HepG2 (cell line): ENCODE measurements around the gene TMEFF2. TPM values are rescaled to one million over a fixed set of nuclear protein-coding genes. Genes with fewer than 3 reads are reported as not detected.
A peak's percentile ranks its signal among the peaks of the same experiment; 100 is the strongest.

Experiments
- CHD4 ChIP-seq: fragments of 200-600 bp; sonication (generic); IDR thresholded peaks from 2 replicates; pipeline ENCODE4 v1.7.0; 2017; ENCODE audit warnings: mild to moderate bottlenecking, low read length, borderline replicate concordance
- CREM ChIP-seq, 2 experiments: sonication (generic) in 1 of 2; formaldehyde crosslinking in 1 of 2; IDR thresholded peaks; 2 replicates each; pipeline versions ENCODE4 v1.4.0 to v1.6.1; 2016 to 2020; ENCODE audit warnings: antibody characterized with exemption in 1 of 2, mild to moderate bottlenecking in 1 of 2, missing genetic modification reagents in 1 of 2
- DMTF1 ChIP-seq: sonication (generic); formaldehyde crosslinking; IDR thresholded peaks from 2 replicates; pipeline ENCODE4 v1.4.0; 2020; ENCODE audit warnings: mild to moderate bottlenecking, missing genetic modification reagents
- EED ChIP-seq: sonication (generic); formaldehyde crosslinking; IDR thresholded peaks from 2 replicates; pipeline ENCODE4 v1.5.0; 2020; ENCODE audit warnings: mild to moderate bottlenecking, missing genetic modification reagents
- GATAD2A ChIP-seq: IDR thresholded peaks from 2 replicates; pipeline ENCODE4 v1.6.1; 2016
- IKZF1 ChIP-seq: fragments of 450-650 bp; IDR thresholded peaks from 2 replicates; pipeline ENCODE4 v1.7.1; 2016
- KLF16 ChIP-seq, 2 experiments: sonication (generic) in 1 of 2; formaldehyde crosslinking in 1 of 2; IDR thresholded peaks; 2 replicates each; pipeline versions ENCODE4 v1.6.1 to v1.8.0; 2016 to 2023; ENCODE audit warnings: missing genetic modification reagents in 2 of 2, missing compliant biosample characterization in 1 of 2
- NFKBIZ ChIP-seq: IDR thresholded peaks from 2 replicates; pipeline ENCODE4 v1.6.1; 2018; ENCODE audit warnings: missing genetic modification reagents, missing compliant biosample characterization
- NR2F6 ChIP-seq, 2 experiments: IDR thresholded peaks; 2 replicates each; pipeline ENCODE4 v1.6.1; 2016; ENCODE audit warnings: antibody characterized with exemption in 1 of 2, mild to moderate bottlenecking in 1 of 2
- POGZ ChIP-seq: sonication (generic); formaldehyde crosslinking; IDR thresholded peaks from 2 replicates; pipeline ENCODE4 v1.4.0; 2020; ENCODE audit warnings: mild to moderate bottlenecking, missing genetic modification reagents
- RFXAP ChIP-seq: sonication (generic); formaldehyde crosslinking; IDR thresholded peaks from 2 replicates; pipeline ENCODE4 v1.4.0; 2020; ENCODE audit warnings: missing genetic modification reagents, borderline replicate concordance
- SETDB1 ChIP-seq: sonication (generic); formaldehyde crosslinking; IDR thresholded peaks from 2 replicates; pipeline ENCODE4 v1.5.1; 2020; ENCODE audit warnings: missing genetic modification reagents, mild to moderate bottlenecking, borderline replicate concordance
- TCF7 ChIP-seq: sonication (generic); IDR thresholded peaks from 2 replicates; pipeline ENCODE4 v1.6.1; 2016; ENCODE audit warnings: antibody characterized with exemption, low read depth
- THAP11 ChIP-seq: IDR thresholded peaks from 2 replicates; pipeline ENCODE4 v1.6.1; 2016; ENCODE audit warnings: missing biosample characterization, missing genetic modification reagents
- ZNF274 ChIP-seq: sonication (generic); formaldehyde crosslinking; IDR thresholded peaks from 2 replicates; pipeline ENCODE4 v1.5.1; 2020; ENCODE audit warnings: mild to moderate bottlenecking, missing genetic modification reagents
- ZNF558 ChIP-seq: sonication (generic); formaldehyde crosslinking; IDR thresholded peaks from 2 replicates; pipeline ENCODE4 v1.9.0; 2022; ENCODE audit warnings: mild to moderate bottlenecking, missing genetic modification reagents, borderline replicate concordance
- ZNF709 ChIP-seq: sonication (generic); formaldehyde crosslinking; IDR thresholded peaks from 2 replicates; pipeline ENCODE4 v1.5.0; 2020; ENCODE audit warnings: mild to moderate bottlenecking, missing genetic modification reagents
- ZNF737 ChIP-seq: sonication (generic); formaldehyde crosslinking; IDR thresholded peaks from 2 replicates; pipeline ENCODE4 v1.5.0; 2020; ENCODE audit warnings: missing genetic modification reagents, mild to moderate bottlenecking, borderline replicate concordance
- polyA plus RNA-seq, 8 experiments: library from polyadenylated mRNA; depleted of rRNA in 3 of 8; stranded (reverse) in 7 of 8; unstranded in 1 of 8; fragments of >200 nt; fragmentation: Illumina TruSeq in 4 of 8; extraction: Trizol in 4 of 8; gene quantifications; 2 replicates each; pipeline versions ENCODE4 v1.2.1 to v1.2.3, GENCODE V29; 2011 to 2016; ENCODE audit warnings: low read depth in 4 of 8, missing spikeins in 1 of 8, mixed read lengths in 1 of 8; ENCODE audit not compliant: insufficient read depth in 1 of 8
- total RNA-seq, 5 experiments: library from RNA; depleted of rRNA; stranded (reverse); fragments of >200 nt; fragmentation: Illumina TruSeq; extraction: Trizol; gene quantifications; 2 replicates each; pipeline ENCODE4 v1.2.3, GENCODE V29; 2016; ENCODE audit warnings: low read depth in 1 of 5
- TF ChIP-seq, protein P1 (sequence below), 2 experiments: sonication (generic) in 1 of 2; formaldehyde crosslinking in 1 of 2; IDR thresholded peaks; 2 replicates each; pipeline versions ENCODE4 v1.5.1 to v1.6.1; 2011 to 2020; ENCODE audit warnings: borderline replicate concordance in 1 of 2, low read depth in 1 of 2, low read length in 1 of 2, mild to moderate bottlenecking in 1 of 2, missing genetic modification reagents in 1 of 2, moderate library complexity in 1 of 2
- TF ChIP-seq, protein P2 (sequence below): sonication (generic); formaldehyde crosslinking; IDR thresholded peaks from 2 replicates; pipeline ENCODE4 v1.4.0; 2020; ENCODE audit warnings: missing genetic modification reagents
- TF ChIP-seq, protein P3 (sequence below): sonication (generic); formaldehyde crosslinking; IDR thresholded peaks from 2 replicates; pipeline ENCODE4 v1.5.1; 2020; ENCODE audit warnings: missing genetic modification reagents, mild to moderate bottlenecking, borderline replicate concordance

The TMEFF2 gene
- total and polyA plus RNA-seq, 2 of the 13 experiments (the other 11 are each of a cell fraction or from before 2014, with no cell fraction given) = not detected

DNA sequence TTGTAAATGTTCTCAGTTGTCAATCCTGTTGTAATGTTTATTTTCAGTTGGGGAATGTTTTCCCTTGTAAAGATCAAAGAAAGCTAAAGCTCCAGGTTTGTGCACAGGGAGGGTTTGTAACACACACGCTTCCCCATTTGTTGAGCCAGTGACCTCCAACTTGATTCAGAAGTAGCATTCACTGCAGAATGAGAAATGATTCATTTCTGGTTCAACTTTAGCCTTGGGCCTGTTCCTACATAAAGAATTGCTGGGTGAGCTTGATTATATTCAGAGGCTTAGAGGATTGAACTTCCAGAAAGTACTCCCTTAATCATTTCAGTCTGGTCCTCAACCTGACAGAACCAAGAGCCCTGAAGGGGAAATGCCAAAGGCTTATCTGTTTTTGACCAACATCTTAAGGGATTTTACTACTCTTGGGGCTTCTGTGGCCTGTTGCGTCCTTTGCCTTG is 277.3 kb downstream of the TMEFF2 start (continued):
- TF ChIP-seq DMTF1 (CRISPR knock-in tag) (no peak), CREM (IDR thresholded peaks at IDR 0.05) (0 out of 2 replicates have a peak, but pooled peaks have one; percentile 20), CREM (CRISPR knock-in tag; IDR thresholded peaks at IDR 0.05) (no peak), KLF16 (CRISPR knock-in tag; IDR thresholded peaks at IDR 0.05) (0 out of 4 replicates have a peak, but pooled peaks of 1 of the 2 experiments have one; percentile 45), ZNF737 (CRISPR knock-in tag) (no peak), ZNF558 (CRISPR knock-in tag) (no peak), ZNF709 (CRISPR knock-in tag) (no peak), TCF7 (peak; percentile 83), GATAD2A (CRISPR knock-in tag) (peak; percentile 79), THAP11 (CRISPR knock-in tag) (no peak; the same call in 1 of the 2 replicates), EED (CRISPR knock-in tag) (no peak), IKZF1 (no peak), NFKBIZ (no peak), POGZ (CRISPR knock-in tag) (peak; percentile 34), NR2F6 (IDR thresholded peaks at IDR 0.05) (no peak), NR2F6 (CRISPR knock-in tag; IDR thresholded peaks at IDR 0.05) (peak; percentile 34), ZNF274 (CRISPR knock-in tag) (no peak), CHD4 (no peak), RFXAP (CRISPR knock-in tag) (no peak), SETDB1 (no peak)
- TF ChIP-seq, protein P1, sequence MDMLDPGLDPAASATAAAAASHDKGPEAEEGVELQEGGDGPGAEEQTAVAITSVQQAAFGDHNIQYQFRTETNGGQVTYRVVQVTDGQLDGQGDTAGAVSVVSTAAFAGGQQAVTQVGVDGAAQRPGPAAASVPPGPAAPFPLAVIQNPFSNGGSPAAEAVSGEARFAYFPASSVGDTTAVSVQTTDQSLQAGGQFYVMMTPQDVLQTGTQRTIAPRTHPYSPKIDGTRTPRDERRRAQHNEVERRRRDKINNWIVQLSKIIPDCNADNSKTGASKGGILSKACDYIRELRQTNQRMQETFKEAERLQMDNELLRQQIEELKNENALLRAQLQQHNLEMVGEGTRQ (IDR thresholded peaks at IDR 0.05; ENCODE audit: low read depth, low read length) = no peak
- TF ChIP-seq, protein P1 (CRISPR knock-in tag; IDR thresholded peaks at IDR 0.05; ENCODE audit: borderline replicate concordance) = no peak
- TF ChIP-seq, protein P2, sequence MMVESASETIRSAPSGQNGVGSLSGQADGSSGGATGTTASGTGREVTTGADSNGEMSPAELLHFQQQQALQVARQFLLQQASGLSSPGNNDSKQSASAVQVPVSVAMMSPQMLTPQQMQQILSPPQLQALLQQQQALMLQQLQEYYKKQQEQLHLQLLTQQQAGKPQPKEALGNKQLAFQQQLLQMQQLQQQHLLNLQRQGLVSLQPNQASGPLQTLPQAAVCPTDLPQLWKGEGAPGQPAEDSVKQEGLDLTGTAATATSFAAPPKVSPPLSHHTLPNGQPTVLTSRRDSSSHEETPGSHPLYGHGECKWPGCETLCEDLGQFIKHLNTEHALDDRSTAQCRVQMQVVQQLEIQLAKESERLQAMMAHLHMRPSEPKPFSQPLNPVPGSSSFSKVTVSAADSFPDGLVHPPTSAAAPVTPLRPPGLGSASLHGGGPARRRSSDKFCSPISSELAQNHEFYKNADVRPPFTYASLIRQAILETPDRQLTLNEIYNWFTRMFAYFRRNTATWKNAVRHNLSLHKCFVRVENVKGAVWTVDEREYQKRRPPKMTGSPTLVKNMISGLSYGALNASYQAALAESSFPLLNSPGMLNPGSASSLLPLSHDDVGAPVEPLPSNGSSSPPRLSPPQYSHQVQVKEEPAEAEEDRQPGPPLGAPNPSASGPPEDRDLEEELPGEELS (CRISPR knock-in tag) = peak; percentile 47
- TF ChIP-seq, protein P3, sequence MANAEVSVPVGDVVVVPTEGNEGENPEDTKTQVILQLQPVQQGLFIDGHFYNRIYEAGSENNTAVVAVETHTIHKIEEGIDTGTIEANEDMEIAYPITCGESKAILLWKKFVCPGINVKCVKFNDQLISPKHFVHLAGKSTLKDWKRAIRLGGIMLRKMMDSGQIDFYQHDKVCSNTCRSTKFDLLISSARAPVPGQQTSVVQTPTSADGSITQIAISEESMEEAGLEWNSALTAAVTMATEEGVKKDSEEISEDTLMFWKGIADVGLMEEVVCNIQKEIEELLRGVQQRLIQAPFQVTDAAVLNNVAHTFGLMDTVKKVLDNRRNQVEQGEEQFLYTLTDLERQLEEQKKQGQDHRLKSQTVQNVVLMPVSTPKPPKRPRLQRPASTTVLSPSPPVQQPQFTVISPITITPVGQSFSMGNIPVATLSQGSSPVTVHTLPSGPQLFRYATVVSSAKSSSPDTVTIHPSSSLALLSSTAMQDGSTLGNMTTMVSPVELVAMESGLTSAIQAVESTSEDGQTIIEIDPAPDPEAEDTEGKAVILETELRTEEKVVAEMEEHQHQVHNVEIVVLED (CRISPR knock-in tag) = no peak
